GM18519 (cell line): ENCODE data around the gene EPS8.

Source experiments
- ATAC-seq: cut with Tn5 transposase; IDR thresholded peaks from one replicate; pipeline ENCODE4 v1.9.1; 2021; ENCODE audit warnings: mild to moderate bottlenecking, moderate library complexity; ENCODE audit not compliant: unreplicated experiment, low FRiP score

Gene EPS8

DNA sequence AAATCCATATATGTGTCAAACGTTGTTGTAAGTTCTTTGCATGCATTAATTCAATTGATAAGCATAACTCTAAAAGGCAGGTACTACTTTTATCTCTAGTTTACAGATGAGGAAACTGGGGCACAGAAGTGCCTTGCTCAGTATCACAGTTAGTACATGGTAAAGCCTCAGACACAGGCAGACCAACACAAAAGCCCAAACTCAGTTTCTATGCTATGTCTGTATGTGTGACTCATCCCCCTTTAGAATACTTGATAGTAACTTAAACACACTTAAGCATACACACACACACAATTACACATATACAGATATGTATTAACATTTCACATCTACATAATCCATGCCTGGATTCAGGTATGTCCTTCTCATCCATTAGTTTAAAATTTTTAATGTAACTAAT is 88.0 kb downstream of the EPS8 start:
- peak; percentile 36 for ATAC-seq

DNA sequence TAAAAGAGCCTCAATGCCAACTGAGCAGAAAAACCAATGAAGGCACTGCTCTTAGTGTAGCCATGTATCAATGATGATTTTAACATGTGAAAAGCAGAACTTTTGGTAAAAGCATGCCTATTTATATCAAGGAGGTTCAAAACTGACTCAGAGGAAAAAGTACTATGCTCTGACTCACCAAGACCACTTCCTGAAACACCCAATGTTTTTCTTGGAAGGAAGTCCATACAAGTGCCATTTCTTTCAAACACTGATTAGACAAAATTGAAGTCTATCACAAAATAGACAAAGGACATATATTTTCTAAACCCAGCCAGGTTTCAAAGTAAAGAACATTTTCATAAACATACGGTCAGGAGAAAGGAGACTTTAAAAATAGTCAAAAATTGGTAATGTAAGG is 88.6 kb downstream of the EPS8 start:
- ATAC-seq = peak; percentile 66

DNA sequence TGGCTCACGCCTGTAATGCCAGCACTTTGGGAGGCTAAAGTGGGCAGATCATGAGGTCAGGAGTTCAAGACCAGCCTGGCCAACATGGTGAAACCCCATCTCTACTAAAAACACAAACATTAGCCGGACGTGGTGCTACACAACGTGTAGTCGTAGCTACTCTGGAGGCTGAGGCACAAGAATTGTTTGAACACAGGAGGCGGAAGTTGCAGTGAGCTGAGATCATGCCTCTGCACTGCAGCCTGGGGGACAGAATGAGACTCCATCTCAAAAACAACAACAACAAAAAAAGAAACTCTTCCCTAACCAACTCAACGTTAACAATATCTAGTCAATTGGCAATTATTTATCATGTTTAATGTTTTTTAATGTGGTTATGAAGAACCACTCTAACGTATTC is 89.3 kb downstream of the EPS8 start:
- ATAC-seq = no peak

DNA sequence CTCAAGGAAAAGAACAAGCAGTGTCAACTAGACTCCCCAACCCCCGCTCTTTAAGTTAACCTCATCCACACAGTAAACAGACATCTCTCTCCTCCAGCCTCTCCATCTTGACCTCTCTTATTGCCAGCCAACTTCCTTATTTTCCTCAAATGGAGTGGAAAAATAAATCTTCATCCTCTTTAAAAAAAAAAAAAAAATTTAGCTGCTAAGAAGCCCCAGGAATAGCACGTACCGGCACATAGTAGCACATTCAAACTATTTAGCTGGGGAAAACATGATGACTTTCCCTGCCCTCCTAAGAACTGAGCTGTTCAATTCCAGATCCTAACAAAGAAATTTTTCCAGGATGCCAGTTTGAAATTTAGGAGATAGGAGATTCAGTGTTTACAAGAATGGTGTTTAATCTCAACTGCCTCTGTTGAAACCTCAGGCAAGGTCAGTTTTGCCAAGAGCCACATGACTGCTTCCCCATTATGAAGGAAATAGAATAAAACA is 90.8 kb downstream of the EPS8 start:
- no peak for ATAC-seq

DNA sequence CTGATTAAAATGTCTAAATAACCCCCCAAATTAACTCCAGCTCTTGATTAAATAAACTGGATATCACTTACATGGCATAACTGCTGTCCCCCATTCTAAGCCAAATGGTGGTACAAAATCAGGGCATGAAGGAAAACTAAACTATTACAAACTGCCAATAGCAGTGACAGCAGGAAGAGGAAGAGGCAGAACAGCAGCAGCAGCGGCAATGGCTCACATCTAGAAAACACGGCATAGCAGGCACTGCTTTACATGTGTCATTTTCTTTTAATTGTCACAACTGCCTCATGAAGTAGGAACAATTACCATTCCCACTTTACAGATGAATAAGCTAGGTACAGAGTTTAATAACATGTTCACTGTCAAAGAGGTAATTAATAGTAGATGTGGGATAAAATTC is 92.0 kb downstream of the EPS8 start:
- ATAC-seq = no peak

DNA sequence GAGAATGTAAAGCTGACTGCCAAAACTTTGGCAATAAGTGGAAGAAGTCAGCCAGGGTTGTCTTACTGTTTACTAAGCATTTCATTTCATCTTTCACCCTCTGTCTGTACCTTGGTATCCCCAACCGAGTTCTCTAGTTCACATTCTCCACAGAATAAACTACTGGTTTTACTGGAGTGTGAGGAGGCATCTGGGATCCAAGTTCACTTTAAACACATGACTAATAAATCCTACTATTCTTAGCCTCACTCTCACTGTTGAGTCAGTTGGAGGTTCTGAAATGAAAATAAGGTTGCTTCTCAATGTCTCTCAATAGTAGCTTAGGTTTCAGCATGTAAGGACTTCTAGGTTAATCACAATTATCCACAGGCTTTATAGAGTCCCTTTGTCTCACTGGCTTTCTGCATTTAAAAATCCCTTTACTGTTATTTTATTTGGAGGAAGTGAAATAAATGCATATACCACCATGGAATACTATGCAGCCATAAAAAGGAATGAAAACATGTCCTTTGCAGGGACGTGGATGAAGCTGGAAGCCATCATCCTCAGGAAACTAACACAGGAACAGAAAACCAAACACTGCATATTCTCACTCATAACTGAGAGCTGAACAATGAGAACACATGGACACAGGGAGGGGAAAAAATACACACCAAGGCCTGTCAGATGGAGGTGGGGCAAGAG is 95.8 kb downstream of the EPS8 start:
- ATAC-seq = no peak

DNA sequence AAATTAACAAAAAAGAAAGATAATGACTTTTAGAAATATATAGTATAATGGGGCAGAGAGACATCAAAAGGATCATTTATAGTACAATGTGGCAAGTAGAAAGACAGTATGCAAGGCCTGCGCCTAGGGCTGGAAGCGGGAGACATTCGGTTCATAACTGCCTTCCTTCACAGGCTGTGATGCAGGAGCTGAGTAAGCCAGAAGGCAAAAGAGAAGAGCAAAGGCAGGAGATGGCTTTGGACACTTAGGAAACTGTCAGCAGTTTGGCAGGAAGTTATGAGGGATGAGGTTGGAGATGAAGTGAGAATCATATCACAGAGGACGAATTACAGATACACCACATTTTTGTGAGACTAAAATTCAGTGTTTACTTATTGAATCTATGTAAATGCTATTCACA is 97.8 kb downstream of the EPS8 start:
- no peak for ATAC-seq

DNA sequence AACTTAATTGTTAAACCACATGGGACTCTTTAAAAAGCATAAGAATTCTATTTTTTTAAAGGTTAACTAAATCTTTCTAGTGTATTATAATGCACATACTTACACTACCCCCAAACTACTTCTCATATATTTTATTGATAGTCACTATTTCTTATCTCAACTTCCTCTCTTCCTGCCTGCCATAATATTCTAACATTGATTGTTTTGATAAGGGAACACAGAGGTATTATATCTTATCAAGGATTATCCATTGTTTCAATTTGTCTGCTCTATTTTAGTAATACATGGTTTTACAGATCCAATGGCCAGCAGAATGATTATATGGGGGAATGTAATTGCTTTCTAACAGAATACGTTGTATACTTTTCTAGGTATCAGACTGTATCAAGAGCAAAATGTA is 98.9 kb downstream of the EPS8 start:
- no peak for ATAC-seq

DNA sequence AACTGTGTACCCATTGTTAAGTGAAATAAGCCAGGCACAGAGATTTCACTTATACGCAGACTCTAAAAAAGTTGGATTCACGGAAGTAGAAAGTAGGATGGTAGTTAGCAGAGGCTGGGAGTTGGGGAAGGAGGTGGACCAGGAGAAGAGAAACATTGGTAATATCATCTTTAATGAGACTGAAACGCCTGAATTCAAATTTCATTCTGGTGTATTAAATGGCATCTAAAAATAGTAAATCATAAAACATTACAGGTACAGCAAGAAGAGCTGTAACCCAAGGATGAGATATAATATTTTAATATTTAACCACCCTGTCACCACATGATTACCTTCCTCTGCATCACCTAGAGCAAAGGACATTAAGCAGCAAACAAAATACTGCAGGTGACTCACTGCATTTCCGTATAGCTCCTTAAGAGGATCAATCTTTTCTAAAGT is 99.4 kb downstream of the EPS8 start:
- ATAC-seq = no peak

DNA sequence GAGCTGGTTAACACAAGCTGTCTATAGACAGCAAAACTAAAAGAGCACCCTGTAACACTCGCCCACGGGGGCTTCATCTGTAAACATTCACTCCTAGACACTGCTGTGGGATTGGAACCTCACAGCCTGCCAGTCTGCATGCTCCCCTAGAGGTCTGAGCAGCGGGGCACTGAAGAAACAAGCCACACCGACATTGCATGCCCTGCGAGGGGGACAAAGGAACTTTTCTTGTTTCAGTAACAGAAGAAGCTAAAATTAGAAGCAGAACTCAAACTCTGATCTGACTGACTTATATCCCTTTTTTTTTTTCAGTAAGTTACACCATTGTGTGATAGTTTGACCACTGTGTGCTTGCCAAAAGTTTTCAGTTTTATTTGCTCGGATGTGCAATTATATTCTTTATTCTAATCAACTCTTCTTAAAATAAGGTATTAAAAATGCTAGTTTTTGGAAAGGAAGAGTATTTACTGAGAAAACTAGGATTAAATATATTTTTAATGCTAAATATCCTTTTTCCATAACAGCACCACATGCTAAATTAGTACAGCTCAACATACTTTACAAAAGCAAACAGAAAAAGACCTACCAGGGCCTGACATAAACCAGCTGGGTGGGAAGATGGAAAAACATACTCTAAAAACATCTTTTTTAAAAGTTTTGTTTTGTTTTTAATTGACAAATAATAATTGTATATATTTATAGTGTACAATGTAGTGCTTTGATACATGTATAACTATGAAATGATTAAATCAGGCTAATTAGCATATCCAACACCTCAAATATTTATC is 100.2 kb downstream of the EPS8 start:
- no peak for ATAC-seq

DNA sequence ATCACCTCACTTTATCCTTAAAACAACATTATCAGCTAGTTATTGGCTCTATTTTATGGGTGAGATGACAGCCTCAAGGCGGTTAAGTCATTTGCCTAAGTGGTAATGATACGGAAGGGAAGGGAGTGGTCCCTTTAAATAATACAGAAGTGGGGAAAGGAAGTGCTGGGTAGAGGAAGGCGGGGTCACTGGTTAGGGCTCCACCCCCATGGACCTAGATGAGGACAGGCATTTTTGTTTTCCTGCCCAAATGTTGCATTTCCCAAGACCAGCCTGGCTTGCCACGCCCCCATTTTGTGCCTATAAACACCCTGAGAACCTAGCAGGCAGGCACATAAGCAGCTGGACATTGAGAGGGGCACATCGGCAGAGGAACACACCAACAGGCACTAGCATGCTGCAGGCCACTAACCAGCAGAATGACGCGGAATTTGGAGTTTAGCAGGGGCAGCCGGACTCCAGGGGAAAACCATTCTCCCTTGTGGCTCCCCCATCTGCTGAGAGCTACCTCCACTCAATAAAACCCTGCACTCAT is 100.9 kb downstream of the EPS8 start:
- no peak for ATAC-seq

DNA sequence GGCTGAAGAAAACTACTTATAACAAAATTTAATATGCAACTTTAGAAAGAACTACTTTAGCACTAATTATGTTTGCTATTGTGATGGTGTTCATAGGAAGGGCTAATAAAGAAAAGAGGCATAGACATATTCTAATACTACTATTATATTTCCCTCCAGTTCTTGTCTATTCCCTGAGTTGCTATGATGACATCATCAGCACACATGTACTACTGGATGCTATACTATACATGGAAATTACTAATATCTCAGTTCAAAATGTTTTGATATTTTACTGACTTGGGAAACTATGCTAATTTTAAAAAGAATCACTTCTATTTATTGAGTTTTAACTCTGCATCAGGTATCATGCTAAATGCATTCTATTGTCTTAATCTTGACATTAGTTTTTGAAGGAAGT is 101.6 kb downstream of the EPS8 start:
- no peak for ATAC-seq

DNA sequence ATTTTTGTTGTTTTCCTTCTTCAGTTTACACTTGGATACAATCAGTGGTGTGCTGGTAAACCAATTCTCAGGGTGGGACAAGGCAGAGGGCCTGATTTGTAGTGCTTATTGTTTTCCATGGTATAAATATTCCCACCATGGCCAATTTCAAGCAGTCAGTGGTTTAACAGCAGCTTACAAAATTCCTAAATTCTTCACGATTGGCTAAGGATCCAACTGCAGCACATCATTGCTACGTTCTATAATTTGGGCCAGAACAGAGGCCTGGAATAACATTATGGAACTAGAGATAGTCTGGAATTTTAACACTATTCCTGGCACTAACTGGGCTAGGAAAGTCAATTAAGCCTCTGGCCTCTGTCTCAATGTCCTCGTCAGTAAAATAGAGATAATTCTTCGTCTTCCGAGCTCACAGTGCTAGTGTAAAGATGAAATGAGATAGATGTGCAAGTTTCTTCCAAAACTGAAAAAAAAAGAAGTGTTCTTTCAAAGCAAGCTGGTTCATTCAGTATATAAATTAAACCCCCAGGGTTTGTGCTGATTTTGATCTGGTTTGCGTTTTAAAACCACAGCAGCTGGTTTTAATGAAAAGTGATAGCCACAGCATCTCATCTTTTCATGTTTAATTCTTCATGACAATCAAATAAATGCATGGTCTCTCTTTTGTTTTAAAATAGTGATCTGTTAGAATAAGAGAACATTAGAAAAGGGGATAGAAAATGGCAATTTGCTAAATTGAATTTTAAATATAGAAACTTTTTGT is 104.1 kb downstream of the EPS8 start:
- ATAC-seq = no peak

DNA sequence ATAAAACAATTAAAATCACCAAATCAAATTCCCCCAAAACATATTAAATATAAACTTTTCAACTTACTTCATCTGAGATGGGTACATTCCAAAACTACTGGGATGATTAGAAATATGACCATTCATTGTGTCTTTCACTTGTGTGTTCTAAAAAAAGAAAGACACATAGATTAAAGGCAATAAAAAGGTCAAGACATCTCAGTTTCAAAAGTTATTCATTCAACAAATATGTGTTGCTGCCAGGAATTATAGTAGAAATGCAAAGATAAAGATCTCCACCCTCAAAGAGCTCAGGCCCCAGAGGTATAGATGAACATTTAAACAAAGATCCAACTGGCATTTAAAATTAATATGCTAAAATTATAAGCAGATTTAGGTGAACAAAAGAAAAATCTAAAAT is 106.4 kb downstream of the EPS8 start:
- ATAC-seq = no peak

DNA sequence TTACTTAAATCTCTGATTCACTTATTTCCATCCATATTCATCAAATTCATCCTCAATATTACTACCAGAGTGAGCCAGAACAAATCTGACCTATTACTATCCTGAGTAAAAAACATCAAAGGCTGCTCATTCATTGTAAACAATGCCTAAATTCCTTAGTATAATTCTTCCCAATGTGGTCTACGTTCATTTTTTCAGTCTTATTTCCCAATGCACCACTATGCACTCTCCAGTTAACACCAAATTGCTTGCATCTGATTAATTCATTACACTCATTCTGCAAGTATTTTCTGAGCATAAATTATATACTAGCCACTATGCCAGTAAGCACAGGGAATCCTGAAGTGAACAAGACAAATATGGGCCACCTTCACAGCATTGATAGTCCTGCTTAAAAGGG is 110.0 kb downstream of the EPS8 start:
- ATAC-seq = no peak

DNA sequence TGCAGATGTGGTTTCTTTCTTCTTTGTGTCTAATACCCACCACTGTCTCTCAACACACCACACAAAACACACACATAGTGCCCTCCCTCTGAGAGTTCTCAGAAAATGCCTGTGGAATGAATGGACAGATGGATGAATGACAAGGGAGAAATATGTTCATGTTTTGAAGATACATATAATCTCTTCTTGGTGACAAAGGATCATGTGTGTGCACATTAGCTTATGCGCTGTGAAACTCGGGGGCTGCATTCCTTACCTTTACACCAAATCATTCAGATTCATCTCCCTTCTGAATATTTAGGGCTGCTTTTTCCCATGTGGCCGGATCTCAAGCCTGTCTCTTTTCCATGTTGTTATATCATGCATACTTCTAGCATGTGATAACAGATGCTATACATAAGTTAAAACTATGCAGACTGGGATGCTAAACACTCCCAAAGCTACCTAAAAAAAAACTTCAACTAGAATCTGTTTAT is 111.4 kb downstream of the EPS8 start:
- ATAC-seq = no peak

DNA sequence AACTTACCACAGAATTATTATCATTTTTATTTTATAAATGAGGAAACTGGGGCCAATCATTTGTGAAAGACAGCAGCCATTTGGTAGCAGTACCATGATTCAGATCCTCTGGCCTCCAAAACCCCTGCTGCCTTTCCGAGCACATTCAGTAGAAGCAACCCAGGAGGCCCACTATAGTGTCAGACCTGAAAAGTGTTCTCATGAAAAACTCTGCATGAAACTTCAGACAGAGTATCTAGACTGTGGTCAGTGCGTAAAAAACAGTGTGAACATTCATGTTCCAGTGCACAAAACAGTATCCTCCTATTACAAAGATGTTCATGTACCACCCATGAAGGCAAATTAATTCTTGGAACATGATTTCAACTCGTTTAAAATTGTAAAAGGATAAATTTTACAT is 112.0 kb downstream of the EPS8 start:
- no peak for ATAC-seq

DNA sequence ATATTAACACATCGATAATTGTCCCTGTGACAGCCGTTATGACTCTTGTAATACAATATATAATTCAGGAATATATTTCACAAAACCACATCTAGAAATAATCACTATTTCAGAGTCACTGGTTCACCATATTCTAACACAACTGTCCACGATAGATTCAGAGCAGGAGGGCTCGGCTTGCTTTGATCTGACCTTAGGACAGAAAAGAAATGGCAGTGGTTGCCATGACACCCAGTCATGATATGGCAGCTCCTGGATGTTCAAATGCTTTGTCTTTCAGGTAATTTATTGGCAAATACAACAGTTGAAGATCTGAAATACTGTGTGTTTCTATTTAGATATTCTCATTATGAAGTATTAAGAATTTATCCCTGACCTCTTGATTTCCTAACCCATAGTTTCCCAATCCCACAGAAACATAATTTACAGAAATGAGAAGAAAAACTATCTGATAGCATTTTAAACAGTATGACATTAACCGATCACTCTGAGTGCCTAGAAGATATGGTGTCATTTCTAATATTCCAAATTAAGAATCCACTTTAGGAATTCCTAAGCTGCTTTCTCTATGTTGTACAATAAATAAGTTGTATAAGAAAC is 116.4 kb downstream of the EPS8 start:
- ATAC-seq = no peak

DNA sequence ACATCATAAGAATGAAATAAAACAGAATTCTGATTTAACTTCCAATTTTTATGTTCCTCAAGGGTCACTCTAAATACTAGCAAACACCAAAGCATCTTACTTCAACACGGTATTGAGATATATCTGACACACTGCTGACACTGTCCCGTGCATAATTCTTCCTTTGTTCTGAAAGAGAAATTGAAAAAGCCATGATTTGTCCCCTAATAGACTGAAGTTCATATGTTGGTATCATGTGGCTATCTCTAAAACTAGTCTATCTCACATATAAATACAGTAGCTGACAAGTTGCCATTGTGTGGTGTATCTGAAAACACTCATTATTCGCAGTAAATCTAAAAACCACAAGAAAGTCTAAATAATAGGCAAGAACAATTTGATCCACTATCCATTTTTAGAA is 118.4 kb downstream of the EPS8 start:
- ATAC-seq = no peak

DNA sequence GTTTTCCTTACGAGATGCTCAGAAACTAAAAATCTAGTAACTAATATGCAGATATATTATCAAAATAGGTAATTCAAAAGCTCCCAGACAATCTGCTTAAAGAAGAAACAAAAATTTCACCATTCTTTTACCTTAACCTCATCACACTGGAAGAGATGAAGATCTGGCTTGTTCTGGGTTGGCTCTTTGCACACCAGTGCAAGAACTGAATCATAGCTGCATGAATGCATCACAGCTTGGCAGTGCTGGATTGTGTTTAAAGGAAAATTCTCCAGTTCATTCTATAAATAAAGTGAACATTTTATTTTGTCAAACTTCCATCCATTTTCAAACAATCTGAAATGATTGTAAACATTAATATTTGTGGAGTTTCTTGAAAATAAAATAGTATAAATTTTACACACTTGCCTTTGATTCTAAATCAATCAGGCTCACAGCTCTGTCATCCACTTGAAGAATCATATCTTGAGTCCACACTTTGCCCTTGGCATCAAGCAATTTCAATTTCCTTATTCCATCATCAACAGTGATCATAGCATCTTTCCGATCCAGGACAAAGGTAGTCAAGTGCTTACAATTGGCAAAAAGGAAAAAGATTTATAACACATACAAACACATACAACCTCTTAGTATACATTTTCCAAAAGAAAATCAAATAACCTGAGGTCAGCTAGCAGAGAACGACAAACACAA is 119.8 kb downstream of the EPS8 start:
- ATAC-seq = no peak
